ENCODE measurements around the gene PROSER2.

Gene PROSER2

DNA sequence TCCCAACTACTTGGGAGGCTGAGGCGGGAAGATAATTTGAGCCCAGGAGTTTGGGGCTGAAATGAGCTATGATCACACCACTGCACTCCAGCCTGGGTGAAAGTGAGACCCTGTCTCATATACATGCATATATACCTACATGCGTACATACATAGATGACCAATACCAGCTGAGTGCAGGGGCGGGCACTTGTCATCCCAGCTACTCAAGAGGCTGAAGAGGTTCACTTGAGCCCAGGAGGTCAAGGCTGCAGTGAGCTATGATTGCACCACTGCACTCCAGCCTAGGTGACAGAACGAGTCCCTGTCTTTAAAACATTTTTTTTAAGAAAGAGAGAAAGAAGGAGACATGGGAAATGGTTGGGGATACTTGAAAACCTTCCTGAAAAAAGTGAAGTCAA, 17.4 kb upstream of the PROSER2 start:
- H3K27ac ChIP-seq = no peak overlapping the region
- TF ChIP-seq, protein P1, sequence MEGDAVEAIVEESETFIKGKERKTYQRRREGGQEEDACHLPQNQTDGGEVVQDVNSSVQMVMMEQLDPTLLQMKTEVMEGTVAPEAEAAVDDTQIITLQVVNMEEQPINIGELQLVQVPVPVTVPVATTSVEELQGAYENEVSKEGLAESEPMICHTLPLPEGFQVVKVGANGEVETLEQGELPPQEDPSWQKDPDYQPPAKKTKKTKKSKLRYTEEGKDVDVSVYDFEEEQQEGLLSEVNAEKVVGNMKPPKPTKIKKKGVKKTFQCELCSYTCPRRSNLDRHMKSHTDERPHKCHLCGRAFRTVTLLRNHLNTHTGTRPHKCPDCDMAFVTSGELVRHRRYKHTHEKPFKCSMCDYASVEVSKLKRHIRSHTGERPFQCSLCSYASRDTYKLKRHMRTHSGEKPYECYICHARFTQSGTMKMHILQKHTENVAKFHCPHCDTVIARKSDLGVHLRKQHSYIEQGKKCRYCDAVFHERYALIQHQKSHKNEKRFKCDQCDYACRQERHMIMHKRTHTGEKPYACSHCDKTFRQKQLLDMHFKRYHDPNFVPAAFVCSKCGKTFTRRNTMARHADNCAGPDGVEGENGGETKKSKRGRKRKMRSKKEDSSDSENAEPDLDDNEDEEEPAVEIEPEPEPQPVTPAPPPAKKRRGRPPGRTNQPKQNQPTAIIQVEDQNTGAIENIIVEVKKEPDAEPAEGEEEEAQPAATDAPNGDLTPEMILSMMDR (conservative IDR thresholded peaks at IDR 0.05) = no peak

DNA sequence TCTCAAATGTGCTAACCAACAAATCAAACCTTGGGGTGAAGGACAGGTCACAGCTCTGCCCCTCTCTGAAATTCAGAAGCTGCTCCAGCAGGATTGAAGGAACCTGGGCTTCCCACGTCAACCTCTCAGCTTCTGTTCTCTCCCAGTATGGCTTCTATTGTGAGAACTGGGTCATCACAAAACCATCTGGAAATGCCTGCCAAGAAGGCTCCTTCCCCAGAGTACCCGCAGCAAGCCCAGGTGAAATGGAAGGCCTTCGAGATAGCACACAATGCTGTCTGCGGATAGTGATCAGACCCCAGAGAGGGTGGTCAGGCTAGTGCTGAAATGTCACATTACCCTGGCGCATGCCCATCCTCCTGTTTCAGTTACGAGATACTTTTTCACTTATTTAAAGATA, 16.4 kb upstream of the PROSER2 start:
- H3K27ac ChIP-seq = no peak overlapping the region
- TF ChIP-seq, protein P1 (conservative IDR thresholded peaks at IDR 0.05) = no peak

GRCh38 chr10:11808808-11809207, 14.3 kb upstream of the PROSER2 start:
- TF ChIP-seq, protein P1 (conservative IDR thresholded peaks at IDR 0.05) = no peak
- H3K27ac ChIP-seq = no peak overlapping the region

- H3K27ac ChIP-seq = no peak overlapping the region
Observed at GRCh38 chr10:11810313-11810766, 12.8 kb upstream of the PROSER2 start.

GRCh38 chr10:11810973-11811372, 12.2 kb upstream of the PROSER2 start:
- TF ChIP-seq, protein P1 (conservative IDR thresholded peaks at IDR 0.05) = no peak
- H3K27ac ChIP-seq = no peak overlapping the region

More at GRCh38 chr10:11810313-11810766, 12.8 kb upstream of the PROSER2 start:
- TF ChIP-seq, protein P1 (conservative IDR thresholded peaks at IDR 0.05) = no peak

- TF ChIP-seq, protein P1 (conservative IDR thresholded peaks at IDR 0.05) = no peak
- H3K27ac ChIP-seq = no peak overlapping the region
Observed at GRCh38 chr10:11813177-11813576, 10.0 kb upstream of the PROSER2 start.

DNA sequence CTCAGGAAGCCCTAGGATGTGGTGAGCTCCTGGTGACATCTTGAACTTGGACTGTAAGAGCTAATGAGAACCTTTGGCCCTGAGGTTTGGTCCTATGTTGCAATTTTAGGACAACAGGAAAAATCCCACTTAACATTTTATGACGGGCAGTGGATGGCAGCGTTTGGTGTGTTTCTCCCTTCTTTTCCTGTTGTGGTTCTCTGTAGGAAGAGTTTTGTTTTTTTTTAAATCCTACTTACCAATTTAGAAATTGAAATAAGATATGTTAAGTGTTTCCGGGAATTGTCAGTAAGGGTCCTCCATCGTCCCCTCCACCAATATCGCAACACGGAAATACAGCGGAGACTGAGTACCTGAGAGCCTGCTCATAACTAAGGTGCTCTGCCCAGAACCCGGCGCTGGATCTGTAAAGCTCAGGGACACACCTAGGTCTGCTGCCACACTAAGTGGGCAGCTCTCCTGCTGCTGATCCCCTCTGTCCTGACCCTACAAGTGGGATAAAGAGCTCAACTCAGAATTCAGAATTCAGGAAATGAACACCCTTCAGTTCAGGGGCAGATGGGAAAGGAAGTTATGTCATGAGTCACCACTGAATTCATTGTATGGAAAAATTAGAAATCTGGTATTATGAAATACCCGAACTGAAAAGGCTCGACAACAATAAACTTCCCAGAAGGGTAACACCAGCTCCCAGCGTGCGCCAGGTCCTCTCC, 9.1 kb upstream of the PROSER2 start:
- no peak overlapping the region for H3K27ac ChIP-seq
- TF ChIP-seq, protein P1 (conservative IDR thresholded peaks at IDR 0.05) = no peak

Data from VCaP (cell line).